HG02970 (cell line): Measurements from ENCODE around the gene IGFBPL1.

Experiments used
- ATAC-seq: cut with Tn5 transposase; IDR thresholded peaks from one replicate; pipeline ENCODE4 v1.9.1; 2021; ENCODE audit warnings: mild to moderate bottlenecking, moderate library complexity, moderate number of reproducible peaks; ENCODE audit not compliant: unreplicated experiment, low FRiP score

Gene IGFBPL1

DNA sequence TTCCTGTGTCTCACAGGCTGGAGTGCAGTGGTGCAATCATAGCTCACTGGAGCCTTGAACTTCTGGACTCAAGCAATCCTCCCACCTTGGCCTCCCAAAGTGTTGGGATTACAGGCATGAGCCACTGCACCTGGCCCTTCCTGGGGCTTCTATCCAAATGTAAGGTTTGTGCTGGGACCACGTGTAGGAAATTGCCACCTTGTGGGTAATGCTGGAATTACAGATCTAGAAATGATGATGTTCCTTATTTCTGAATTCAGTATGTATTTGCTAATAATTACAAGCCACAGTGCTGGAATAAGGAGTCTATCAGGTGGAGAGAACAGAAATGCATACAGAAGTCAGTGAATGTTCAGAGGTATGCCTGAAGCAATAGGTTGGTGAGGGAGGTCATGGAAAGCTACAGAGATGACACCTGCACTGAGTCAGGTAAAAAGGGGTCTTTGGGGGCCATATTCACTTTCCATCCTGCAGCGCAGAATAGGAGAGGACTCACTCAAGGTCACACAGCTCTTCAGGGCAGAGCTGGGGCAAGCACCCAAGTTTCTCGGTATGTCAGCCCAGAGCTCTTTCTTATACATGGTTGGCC, 8.8 kb upstream of the IGFBPL1 start:
- no peak for ATAC-seq

DNA sequence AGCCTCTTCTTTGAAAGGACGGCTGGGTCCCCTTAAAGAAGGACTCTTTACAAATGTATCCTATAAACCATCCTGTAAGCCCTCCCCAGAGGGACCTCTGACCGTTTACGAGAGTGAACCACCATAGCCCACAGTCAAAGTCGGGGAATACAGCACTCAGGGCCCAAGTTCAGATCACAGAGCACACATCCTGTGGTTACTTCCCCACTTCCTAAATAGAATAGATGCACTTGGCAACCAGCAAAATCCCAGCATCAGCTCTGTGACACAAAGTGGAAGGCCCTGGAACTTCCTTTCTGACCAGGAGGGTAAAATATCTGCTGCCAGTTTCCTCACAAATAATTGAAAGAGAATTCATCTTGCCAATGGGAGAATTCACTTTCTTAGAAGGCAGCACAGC, 6.9 kb upstream of the IGFBPL1 start:
- no peak for ATAC-seq

DNA sequence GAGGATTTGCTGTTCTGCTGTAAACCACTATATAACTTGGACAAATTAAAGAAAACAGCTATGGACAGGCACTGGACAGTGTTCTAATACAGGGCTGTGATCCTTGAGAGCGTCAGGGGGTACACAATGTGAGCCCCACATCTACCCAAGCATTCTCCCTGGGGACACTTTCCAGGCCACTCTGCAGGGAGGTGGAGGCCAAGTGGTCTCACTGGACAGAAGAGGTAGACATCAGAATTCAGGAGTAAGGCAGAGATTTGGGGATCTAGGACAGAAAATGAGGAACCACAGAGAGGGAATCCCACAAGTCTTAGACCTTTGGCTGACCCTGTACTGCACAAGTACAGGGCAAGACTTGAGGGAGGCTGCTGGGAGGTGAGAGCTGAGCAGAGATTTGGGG, 3.8 kb upstream of the IGFBPL1 start:
- ATAC-seq = no peak

DNA sequence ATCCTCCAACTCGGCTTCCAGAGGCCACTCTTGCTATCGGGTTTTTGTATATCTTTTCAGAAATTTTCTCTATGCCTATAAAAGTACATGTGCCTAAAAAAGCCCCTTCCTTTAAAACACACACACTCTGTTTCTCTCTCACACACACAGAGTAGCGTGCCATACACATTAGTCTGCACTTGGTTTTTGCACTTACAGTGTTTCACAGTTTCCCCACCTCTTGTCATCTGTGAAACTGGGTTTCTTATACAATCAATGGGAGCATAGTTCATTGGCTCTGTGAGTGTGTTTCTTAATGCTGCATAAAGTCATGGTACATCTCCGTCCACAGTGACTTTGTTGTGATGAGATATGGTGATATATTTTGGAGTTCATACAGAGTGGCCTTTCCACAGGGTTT, 664 bp upstream of the IGFBPL1 start:
- ATAC-seq = no peak

DNA sequence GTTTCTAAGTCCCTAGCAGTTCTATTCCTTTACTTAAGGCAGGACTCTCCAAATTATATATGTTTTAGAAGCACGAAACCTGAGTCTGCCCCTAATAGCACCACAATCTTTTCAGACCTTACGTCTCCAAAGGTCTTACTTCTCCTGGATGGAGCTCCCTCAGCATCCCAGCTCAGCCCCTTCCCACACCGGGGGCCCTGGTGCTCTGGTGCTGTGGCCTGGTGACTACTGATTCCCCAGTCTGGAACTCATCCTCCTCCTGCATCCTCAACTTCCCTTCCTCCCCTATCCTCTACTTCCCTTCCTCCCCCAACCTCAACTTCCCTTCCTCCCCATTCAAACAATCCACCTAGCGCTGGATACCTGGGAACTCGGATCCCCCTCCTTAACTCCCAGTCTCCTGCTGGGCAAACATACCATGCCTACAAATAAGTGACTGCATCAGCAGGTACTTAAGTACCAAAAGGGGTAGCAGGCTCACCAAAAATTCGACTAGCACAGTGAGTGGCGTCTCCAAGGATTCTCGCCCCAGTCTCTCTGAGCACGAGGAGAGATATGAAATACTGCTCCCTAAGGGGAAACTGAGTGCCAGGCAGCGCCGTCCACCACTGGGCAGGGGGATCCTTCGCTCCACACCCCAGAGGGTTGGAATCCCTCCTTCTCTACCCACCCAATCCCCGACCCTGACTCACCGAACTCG, 831 bp downstream of the IGFBPL1 start:
- ATAC-seq = no peak

DNA sequence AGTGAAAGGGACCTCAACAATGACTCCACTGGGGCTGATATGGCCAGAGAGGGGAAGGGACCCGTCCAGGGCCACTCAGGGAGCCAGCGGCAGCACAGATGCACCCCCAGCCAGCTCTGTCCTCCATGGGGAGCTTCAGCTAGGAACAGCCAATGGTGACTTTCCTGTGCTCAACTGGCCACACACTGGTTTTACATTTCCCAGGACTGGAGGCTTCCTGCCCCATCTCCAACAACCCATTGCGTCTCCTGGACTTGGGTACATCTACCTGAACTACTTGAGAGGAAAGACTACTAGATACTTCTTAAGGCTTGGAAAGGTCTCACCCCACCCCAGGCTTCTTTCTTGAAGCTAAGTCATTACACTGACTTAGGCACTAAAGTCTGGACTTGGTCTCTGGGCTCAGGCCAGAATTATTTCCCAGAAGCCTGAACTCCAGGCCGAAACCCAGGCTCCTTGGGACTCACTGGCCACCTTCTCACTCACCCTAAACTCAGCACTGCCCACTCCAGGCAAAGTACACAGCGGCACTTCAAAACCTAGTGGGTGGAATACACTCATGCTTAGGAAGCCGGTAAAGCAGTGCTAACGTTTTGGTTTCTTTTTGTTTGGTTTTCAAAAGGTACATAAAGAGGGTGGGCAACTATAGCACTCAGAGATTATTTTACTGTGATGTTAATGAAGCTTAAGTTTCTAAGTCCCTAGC, 1.5 kb downstream of the IGFBPL1 start:
- ATAC-seq = no peak

DNA sequence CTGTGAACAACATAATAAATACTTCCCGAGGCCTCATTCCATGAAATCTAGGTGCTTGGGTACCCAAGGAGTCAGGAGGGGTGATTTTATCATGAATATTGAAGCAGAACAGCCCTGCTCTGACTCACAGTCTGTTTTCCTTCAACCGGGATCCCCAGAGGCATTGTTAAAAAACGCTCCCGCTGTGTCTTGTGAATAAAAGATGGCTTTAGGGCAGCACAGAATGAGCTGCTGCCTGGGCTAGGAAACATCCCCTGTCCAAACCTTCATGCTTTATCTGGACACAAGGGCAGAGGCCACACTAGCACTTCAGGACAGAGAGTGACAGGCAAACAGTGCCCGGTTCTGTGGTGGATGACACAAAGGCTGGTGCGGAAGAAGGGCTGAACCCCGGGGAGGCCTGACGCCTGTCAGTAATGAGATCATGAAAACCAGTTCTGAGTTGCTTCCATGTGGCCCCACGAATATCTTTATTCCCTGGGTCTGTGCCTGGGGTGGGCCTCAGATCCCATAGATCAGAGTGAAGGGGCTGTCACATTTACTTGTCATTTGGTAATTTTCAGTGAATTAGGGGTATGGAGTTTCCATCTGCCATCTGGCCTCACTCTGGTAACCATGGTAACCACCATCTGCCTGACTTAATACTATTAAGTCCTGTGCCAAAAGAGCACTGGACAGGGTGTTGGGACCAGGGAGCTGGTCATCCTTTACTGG, 2.6 kb downstream of the IGFBPL1 start:
- ATAC-seq = no peak

DNA sequence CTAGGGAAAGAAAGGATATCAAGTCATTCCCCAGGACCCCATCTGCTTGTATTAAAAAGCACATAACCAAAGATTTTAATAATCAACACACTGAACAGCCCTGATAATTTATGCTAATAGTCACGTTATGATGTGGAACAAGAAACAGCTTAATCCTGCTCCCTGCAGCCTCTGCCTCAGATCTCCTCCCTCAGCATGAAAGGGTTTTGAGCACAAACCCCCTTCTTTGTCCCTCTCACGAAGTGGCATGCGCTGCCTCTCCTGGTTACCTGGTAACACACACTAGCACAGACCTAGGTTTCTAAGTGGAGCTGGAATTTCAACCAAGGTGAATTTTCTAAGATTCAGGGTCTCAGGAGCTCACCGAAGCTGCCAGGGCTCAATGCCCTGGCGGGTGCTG, 5.1 kb downstream of the IGFBPL1 start:
- ATAC-seq = no peak

DNA sequence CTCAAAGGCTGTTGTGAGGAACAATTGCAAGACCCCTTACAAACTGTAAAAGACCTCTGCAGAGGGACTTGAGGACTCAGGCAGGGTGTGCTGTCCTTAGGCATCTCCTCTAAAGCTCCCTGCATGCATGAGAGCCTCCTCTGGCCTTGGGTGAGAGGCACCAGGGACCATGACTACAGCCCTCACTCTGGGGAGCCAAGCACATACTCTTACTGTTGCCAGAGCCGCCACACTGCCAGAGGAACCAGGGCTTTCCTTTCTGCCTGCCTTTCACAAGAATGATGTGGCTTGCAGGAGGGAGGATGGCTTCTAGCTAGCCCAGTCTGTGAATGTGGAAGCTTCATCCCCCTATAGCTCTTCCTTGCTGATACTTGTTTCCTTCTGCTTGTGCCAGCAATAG, 5.9 kb downstream of the IGFBPL1 start:
- no peak for ATAC-seq

DNA sequence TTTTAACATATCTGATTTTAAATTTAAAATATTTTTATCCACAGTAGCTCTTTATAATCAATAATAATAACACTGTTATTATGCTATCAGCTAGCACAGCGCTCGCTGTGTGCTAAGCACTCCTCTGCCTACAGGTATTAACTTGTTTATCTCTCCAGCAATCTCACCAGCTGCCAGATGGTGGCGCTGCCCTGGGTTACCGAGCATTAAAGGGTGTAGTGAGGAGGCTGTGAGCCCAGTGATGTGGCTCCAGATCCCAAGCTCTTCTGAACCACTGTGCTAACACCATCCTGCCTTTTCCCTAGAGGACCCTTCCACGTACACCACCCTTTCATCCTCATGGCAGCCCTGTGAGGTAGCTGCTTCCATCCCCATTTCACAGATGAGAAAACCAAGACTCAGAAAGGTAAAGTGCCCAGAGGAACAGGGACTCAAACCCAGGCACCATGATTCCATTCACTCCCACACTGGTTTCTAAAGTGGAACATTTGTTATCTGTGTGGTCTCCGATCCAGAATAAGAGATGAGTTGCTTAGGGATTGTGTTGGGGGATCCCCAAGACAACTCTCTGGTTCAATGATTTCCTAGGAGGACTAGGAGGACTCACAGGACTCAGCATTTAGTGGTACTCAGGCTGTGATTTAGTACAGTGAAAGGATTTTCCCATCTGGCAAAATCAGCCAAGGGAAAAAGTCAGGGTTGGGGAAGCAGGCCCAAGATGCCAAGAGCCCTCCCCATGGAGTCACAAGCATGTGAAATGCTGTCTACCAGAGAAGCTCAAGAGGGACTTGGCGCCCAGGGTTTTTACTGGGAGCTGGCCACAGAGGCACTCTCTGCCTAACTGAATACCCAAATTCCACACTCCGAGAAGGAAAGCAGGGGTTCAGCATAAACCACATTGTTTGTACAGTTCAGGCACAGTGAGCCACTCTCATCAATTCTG, 7.0 kb downstream of the IGFBPL1 start:
- no peak for ATAC-seq

DNA sequence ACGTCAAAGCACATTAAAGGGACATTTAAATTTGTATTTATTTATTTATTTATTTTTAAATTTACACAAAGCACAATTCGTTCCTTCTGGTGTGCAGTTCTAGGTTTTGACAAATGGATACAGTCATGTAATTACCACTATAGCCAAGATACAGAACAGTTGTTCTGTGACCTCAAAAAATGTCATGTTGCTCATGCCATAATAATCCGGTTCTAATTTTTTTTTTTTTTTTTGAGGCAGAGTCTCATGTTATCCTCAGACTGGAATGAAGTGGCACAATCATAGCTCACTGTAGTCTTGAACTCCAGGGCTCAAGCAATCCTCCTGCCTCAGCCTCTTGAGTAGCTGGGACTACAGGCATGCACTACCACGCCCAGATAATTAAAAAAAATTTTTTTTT, 7.8 kb downstream of the IGFBPL1 start:
- ATAC-seq = no peak

DNA sequence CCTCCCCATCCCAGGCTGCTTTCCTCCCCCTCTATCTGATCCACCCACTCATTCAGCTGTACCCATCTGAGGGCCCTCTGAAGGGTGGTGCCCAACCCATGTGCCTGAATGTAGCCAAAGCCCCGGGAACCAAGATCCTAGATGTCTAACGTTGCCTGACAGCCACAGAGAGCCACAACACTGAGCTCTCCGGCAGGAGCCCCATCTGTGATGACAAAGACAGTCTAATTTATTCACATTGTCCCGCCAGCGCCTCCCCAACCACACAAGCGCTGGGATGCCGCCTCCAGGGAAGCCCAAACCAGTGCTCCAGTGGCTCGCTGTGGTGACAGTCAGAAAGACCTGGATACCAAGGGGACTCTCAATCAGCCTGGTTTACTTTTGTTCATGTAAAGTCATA, 8.4 kb downstream of the IGFBPL1 start:
- no peak for ATAC-seq

DNA sequence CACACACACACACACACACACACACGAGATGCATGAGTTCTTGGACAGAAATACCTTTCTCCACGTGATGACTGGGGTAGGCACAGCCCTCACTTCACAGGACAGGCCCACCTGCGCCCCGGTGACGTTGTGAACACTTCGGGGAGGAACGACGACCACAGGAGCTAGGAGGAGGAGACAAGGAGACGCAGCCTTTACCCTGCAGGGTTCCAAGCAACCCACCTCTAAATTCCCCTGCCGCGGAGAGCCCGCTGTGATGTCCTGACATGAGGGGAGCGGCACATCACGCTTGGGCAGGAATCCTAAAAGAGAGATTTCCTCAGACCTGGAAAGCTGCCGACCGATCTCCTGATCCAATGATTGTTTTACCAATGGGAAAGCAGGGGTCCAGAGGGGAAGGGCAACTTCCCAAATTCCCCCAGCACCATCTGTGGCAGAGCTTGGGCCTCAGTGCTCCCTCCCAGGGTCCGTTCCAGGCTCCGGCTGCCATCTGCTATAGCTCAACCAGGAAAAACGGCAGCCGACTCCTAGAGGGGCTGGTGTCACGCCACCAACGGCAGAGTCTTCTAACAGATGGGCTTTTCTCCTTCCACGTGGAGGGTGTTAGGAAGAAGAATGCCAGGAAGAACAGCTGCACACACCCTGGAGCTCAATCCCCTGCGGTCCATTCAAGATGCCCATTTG, 10.1 kb downstream of the IGFBPL1 start:
- no peak for ATAC-seq

DNA sequence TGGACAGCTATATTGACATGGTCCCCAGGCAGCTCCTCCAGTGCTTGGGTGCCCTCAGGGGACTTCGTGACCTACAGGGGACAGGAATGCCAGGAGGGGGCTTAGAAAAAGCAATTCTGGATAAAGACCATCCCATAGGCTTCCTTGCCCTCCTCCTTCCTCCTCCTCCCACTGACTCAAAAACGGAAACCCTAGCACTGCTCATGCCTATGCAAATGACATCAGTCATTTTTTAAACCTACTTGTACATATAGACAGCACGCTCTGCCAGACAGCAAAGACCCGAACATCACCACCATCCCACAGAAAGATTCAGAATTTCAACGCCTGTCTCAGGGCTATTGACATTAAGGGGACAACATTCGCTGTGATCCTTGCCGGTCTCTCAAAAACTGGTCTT, 11.0 kb downstream of the IGFBPL1 start:
- ATAC-seq = no peak

DNA sequence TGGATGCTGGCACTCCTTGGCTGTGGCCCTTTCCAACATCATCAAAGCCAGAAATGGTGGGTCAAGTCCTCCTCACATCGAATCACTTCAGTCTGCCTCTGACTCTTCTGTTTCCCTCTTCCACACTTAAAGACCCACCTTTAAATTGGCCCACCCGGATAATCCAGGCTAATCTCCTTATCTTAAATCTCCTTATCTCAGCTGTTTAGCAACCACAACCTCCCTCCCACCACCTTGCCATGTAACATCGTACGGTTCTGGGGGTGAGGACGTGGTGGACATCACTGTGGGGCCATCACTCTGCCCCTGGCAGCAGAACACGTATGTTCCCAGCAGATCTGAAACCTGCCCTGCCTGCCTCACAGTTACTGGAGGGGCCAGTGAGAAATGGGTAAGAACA, 11.5 kb downstream of the IGFBPL1 start:
- no peak for ATAC-seq

DNA sequence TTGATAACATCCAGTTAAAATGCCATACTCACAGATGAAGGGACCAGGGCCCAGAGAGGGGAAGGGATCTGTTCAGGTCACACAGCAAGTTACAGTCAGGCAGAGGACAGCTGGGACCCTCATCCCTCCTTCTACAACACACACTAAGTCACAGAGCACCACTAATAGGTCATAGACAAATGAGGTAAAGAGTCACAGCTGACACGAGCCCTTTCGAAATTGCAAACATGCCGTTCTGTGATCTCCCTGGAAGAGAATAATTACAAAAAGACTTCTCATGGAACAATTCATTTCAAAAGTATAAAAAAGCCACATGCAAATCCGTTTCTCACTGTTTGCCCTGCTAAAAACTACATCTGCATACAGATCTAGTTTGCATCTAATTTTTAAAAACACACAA, 15.5 kb downstream of the IGFBPL1 start:
- no peak for ATAC-seq

DNA sequence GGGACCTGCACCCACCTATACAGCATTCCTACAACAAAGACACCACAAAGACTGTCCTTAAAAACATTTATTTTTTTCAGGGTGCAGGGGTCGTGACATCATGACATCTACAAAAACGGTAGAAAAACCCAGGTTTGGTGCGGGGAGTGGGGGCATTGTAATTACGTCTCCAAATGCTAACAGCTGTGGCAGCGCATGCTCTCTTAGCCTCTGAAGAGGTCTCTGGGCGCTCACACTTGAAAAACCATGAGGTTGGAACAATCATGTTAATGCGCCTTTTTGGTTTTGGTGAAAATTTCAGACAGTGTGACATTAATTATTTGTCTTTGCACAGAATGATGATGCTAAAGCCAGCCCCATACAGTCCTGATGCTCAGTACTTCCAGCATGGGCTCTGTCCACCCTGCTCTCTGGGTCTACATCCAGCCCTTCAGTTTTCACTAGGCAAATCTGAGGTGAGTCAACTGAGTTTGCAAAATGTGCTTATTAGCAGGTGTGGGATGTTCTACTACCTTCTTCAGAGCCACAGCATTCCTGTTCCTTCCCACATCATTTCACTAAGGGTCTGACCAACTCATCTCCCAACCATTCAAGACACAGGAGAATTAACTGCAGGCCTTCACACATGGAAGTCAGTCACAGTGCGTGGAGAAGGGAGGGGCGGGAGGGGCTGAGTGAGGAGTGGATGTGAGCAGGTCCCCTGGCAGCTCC, 17.6 kb downstream of the IGFBPL1 start:
- ATAC-seq = no peak

DNA sequence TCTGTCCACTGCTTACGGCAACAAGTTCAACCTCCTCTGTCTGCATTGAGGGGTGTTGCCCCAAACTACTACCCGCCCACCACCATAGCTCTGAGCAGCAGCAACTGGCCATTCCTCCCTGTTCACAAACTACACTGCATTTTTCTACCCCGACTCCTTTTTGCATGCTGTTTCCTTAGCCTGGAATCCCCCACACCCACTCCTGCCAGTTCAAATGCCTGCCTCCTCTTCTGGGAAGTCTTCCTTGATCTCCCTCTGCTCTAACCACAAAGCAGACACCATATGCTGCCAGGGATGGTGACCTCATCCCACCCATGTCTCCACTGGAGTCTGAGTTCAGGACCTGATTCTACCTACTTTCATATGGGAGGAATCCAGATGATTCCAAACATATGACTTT, 18.5 kb downstream of the IGFBPL1 start:
- ATAC-seq = no peak

DNA sequence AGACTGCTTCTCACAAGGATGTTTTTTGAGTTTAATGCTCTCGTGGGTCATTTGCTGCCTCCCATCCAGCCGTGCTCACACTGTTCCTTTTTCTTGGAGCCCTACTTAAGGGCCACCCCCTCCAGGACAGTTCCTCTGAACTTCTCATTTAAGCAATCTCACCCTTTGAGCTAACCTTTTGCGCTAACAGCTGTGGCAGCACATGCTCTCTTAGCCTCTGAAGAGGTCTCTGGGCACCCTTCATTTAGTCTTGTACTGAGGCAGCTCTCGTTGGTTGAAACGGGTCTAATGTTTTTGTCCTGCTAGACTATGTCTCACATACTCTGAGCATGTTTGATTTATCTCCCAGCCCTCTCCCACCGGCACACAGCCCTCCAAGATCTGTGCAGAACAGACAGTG, 19.9 kb downstream of the IGFBPL1 start:
- ATAC-seq = no peak
